ENCODE measurements around the gene NRAP. TPM values are rescaled to one million over a fixed set of nuclear protein-coding genes. Genes with fewer than 3 reads are reported as not detected.
A peak's percentile ranks its signal among the peaks of the same experiment; 100 is the strongest.

NRAP gene
- total and polyA plus RNA-seq, 2 experiments from 2014 or later = not detected

DNA sequence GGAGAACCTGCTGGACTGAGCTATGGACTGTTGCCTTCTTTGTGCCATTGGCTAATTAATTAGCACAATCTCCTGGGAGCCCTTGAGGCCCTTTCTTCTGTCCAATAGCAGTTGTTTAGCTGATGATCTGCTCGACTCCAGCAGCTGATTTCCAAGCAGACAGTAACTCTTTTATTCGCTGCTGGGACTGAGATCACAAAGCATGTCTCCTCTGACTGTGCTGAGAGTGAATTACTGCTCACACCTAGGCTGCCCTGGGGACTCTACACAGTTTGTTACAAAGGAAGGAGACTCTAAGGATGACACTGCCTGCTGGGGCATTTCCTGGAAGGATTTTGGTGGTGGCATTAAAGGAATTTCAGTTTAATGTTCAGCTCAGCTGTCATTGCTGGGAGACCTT is 47.3 kb upstream of the NRAP start:
- in situ Hi-C loops (cut with MboI) = no loop called here
- Histone ChIP-seq H4K20me1 (ENCODE audit: insufficient read depth) (no peaks in the 10 kb centered on the region; the same call in 1 of the 2 replicates), H3K9me2 (ENCODE audit: insufficient read depth) (no peaks in the 10 kb centered on the region), H3K36me3 (ENCODE audit: low read depth) (no peaks in the 10 kb centered on the region), H3K27ac (no peak overlapping the region), H3K4me2 (ENCODE audit: unreplicated experiment) (no peak overlapping the region), H3K4me1 (ENCODE audit: insufficient read depth) (peaks cover 15% of the 10 kb centered on the region), H3F3A (ENCODE audit: insufficient read depth) (peaks cover 32% of the 10 kb centered on the region), H3K79me2 (ENCODE audit: insufficient read depth) (peaks cover 4% of the 10 kb centered on the region; the same call in 1 of the 2 replicates), H3K4me3 (no peak overlapping the region), H3K9ac (no peak overlapping the region), H3K9me3 (ENCODE audit: low read depth) (no peaks in the 10 kb centered on the region), H2AFZ (no peak overlapping the region), H3K27me3 (replicated peaks; ENCODE audit: insufficient read depth) (no peaks in the 10 kb centered on the region)
- TF ChIP-seq EZH2phosphoT487 (IDR thresholded peaks at IDR 0.05; ENCODE audit: insufficient read depth, low read depth) (no peak), EZH2 (IDR thresholded peaks at IDR 0.05; ENCODE audit: insufficient read depth, poor library complexity, severe bottlenecking) (no peak)
- 59 to 64% methylated on average over 2 of the region's 2 CpGs for WGBS, 2 experiments (ENCODE audit: low coverage in 1 of 2, low lambda C conversion rate in 2 of 2, missing lambda C conversion rate in 2 of 2)
- no peak for DNase-seq

DNA sequence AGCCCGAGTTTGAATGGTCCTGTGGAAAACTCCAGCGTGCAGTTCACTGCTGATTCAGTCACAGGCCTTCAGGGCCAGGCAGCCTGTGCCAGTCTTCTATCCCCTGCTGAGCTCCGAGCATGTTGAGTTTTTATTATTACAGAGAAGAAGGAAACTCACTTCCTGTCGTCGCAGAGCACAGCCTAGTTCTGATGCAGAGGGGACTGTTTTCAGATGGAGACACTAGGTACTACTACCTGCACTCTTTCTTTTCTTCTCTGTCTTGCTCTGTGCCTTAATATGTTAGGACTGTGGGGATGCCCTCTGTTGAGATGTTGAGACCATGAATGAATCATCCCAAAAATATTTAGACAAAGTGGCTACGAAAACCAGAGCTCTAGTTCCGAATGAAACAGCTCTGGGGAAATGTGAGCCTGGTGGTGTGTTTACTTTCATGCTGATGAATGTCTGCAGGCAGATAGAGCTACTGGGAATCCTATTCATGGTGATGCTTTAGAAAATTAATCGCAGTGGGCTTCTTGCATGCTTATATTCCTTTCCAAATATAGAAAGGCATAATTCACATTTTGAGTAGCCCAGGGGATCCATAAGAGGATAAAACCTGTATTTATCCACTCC is 45.5 kb upstream of the NRAP start:
- Histone ChIP-seq H2AFZ (no peak overlapping the region), H3K27me3 (replicated peaks; ENCODE audit: insufficient read depth) (no peaks in the 10 kb centered on the region), H3K79me2 (ENCODE audit: insufficient read depth) (peaks cover 4% of the 10 kb centered on the region; the same call in 1 of the 2 replicates), H3F3A (ENCODE audit: insufficient read depth) (peaks cover 32% of the 10 kb centered on the region), H3K9ac (peak overlapping the region; percentile 29), H3K4me2 (ENCODE audit: unreplicated experiment) (peak overlapping the region; percentile 21), H3K9me2 (ENCODE audit: insufficient read depth) (no peaks in the 10 kb centered on the region), H3K4me3 (peak overlapping the region; percentile 40; the same call in 1 of the 2 replicates), H3K9me3 (ENCODE audit: low read depth) (no peaks in the 10 kb centered on the region), H3K36me3 (ENCODE audit: low read depth) (no peaks in the 10 kb centered on the region), H3K27ac (peak overlapping the region; percentile 48), H4K20me1 (ENCODE audit: insufficient read depth) (no peaks in the 10 kb centered on the region; the same call in 1 of the 2 replicates), H3K4me1 (ENCODE audit: insufficient read depth) (peaks cover 15% of the 10 kb centered on the region)
- in situ Hi-C loops (cut with MboI) = loop anchor here (10.0 kb wide), 1 partner anchor 395 kb away; no protein-coding TSS in a partner anchor
- peak; percentile 84 for DNase-seq
- WGBS, 2 experiments (ENCODE audit: low coverage in 1 of 2, low lambda C conversion rate in 2 of 2, missing lambda C conversion rate in 2 of 2) = 10 to 12% methylated on average over 8 of the region's 8 CpGs
- no peak for TF ChIP-seq EZH2 (IDR thresholded peaks at IDR 0.05; ENCODE audit: insufficient read depth, poor library complexity, severe bottlenecking)
- TF ChIP-seq EZH2phosphoT487 (IDR thresholded peaks at IDR 0.05; ENCODE audit: insufficient read depth, low read depth) = no peak

DNA sequence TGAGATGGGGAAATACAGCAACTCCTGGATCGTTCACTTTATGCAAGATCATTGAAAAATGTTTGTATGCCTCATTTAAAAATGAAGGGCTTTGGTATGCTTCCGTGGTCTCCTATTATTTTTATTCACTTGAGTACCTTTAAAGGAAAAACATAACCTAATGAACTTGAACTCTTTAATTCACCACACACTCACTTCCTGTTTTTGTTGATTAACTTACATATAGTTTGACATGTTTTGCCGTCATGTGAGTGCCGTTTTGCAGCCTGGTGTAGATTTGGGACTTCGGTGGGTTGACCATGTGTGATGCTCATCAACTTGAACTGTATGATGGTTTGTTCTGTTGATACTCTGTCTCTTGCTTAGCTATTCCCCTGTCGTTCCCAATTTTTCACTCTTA is 44.8 kb upstream of the NRAP start:
- no peak overlapping the region for H3K4me2 ChIP-seq (ENCODE audit: unreplicated experiment)
- DNase-seq = no peak
- H3K9me2 ChIP-seq (ENCODE audit: insufficient read depth) = no peaks in the 10 kb centered on the region
- H3K79me2 ChIP-seq (ENCODE audit: insufficient read depth) = peaks cover 4% of the 10 kb centered on the region; the same call in 1 of the 2 replicates
- no peaks in the 10 kb centered on the region for H3K36me3 ChIP-seq (ENCODE audit: low read depth)
- in situ Hi-C loops (cut with MboI) = loop anchor here (10.0 kb wide), 1 partner anchor 396 kb away; no protein-coding TSS in a partner anchor
- no peak for TF ChIP-seq EZH2phosphoT487 (IDR thresholded peaks at IDR 0.05; ENCODE audit: insufficient read depth, low read depth)
- no peak for TF ChIP-seq EZH2 (IDR thresholded peaks at IDR 0.05; ENCODE audit: insufficient read depth, poor library complexity, severe bottlenecking)
- H3K9ac ChIP-seq = peak overlapping the region; percentile 29
- H3K27me3 ChIP-seq (replicated peaks; ENCODE audit: insufficient read depth) = no peaks in the 10 kb centered on the region
- H3K9me3 ChIP-seq (ENCODE audit: low read depth) = no peaks in the 10 kb centered on the region
- no peak overlapping the region for H2AFZ ChIP-seq
- H3K4me1 ChIP-seq (ENCODE audit: insufficient read depth) = peaks cover 15% of the 10 kb centered on the region
- H3F3A ChIP-seq (ENCODE audit: insufficient read depth) = peaks cover 32% of the 10 kb centered on the region
- H3K27ac ChIP-seq = peak overlapping the region; percentile 48
- H3K4me3 ChIP-seq = no peak overlapping the region
- no peaks in the 10 kb centered on the region; the same call in 1 of the 2 replicates for H4K20me1 ChIP-seq (ENCODE audit: insufficient read depth)
- 78 to 81% methylated on average over 6 of the region's 6 CpGs for WGBS, 2 experiments (ENCODE audit: low coverage in 1 of 2, low lambda C conversion rate in 2 of 2, missing lambda C conversion rate in 2 of 2)

DNA sequence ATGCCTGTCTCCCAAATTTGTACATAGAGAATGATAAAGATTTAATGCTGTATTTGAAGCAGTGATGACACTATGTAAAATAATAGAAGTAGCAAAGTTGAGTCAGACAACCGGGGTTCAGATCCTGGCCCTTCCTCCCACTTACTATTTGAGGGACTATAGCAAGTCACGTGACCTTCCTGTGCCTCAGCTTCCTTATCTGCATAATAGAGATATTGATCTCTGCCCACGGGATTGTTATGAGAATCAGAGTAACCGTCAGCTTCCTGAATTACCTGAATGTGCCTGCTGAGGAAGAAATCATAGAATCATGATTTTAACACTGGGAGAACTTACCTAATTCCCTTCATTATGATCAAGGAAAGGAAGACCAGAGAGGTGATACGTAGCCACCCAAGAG is 42.8 kb upstream of the NRAP start:
- H3K9me3 ChIP-seq (ENCODE audit: low read depth) = no peaks in the 10 kb centered on the region
- peaks cover 32% of the 10 kb centered on the region for H3F3A ChIP-seq (ENCODE audit: insufficient read depth)
- H3K9ac ChIP-seq = no peak overlapping the region
- no peaks in the 10 kb centered on the region for H3K27me3 ChIP-seq (replicated peaks; ENCODE audit: insufficient read depth)
- WGBS, 2 experiments (ENCODE audit: low coverage in 1 of 2, low lambda C conversion rate in 2 of 2, missing lambda C conversion rate in 2 of 2) = 71 to 78% methylated on average over 5 of the region's 5 CpGs
- H3K4me2 ChIP-seq (ENCODE audit: unreplicated experiment) = no peak overlapping the region
- TF ChIP-seq EZH2 (IDR thresholded peaks at IDR 0.05; ENCODE audit: insufficient read depth, poor library complexity, severe bottlenecking) (no peak), EZH2phosphoT487 (IDR thresholded peaks at IDR 0.05; ENCODE audit: insufficient read depth, low read depth) (no peak)
- H3K9me2 ChIP-seq (ENCODE audit: insufficient read depth) = no peaks in the 10 kb centered on the region
- H2AFZ ChIP-seq = no peak overlapping the region
- in situ Hi-C loops (cut with MboI) = loop anchor here (10.0 kb wide), 1 partner anchor 398 kb away; no protein-coding TSS in a partner anchor
- H3K27ac ChIP-seq = no peak overlapping the region
- H3K4me1 ChIP-seq (ENCODE audit: insufficient read depth) = peaks cover 15% of the 10 kb centered on the region
- H3K36me3 ChIP-seq (ENCODE audit: low read depth) = no peaks in the 10 kb centered on the region
- no peak overlapping the region for H3K4me3 ChIP-seq
- no peaks in the 10 kb centered on the region for H4K20me1 ChIP-seq (ENCODE audit: insufficient read depth)
- peaks cover 4% of the 10 kb centered on the region; the same call in 1 of the 2 replicates for H3K79me2 ChIP-seq (ENCODE audit: insufficient read depth)
- no peak for DNase-seq

Measured in GM23248 (cell line).